IMR-90 (cell line): Measurements from ENCODE around the gene RERE.

ENCODE experiments used
- BHLHE40 ChIP-seq: fragments of 150-350 bp; IDR thresholded peaks from 2 replicates; pipeline ENCODE4 v1.6.1; 2016; ENCODE audit warnings: mild to moderate bottlenecking, low read depth, low read length
- MAFK ChIP-seq: IDR thresholded peaks from 2 replicates; pipeline ENCODE4 v1.6.1; 2012; ENCODE audit warnings: low read depth, low read length, improper control_type of control experiment
- MAZ ChIP-seq: IDR thresholded peaks from 2 replicates; pipeline ENCODE4 v1.6.1; 2012; ENCODE audit warnings: low read depth, mild to moderate bottlenecking, low read length, improper control_type of control experiment, moderate library complexity, borderline replicate concordance
- MXI1 ChIP-seq: IDR thresholded peaks from 2 replicates; pipeline ENCODE4 v1.6.1; 2012; ENCODE audit warnings: low read depth, mild to moderate bottlenecking, low read length, moderate library complexity, borderline replicate concordance
- NFE2L2 ChIP-seq: fragments of 150-350 bp; IDR thresholded peaks from 2 replicates; pipeline ENCODE4 v1.6.1; 2016; ENCODE audit warnings: low read depth, mild to moderate bottlenecking, low read length
- POLR2A ChIP-seq: IDR thresholded peaks from 2 replicates; pipeline ENCODE4 v1.6.1; 2012; ENCODE audit warnings: mild to moderate bottlenecking, low read depth, low read length
- RAD21 ChIP-seq: IDR thresholded peaks from 2 replicates; pipeline ENCODE4 v1.6.1; 2012; ENCODE audit warnings: low read length, improper control_type of control experiment
- SMC3 ChIP-seq: fragments of 150-350 bp; IDR thresholded peaks from 2 replicates; pipeline ENCODE4 v1.6.1; 2016; ENCODE audit warnings: low read depth, mild to moderate bottlenecking, antibody characterized with exemption, low read length, moderate library complexity
- TF ChIP-seq, protein P1 (sequence below): conservative IDR thresholded peaks from 2 replicates; pipeline ENCODE4 v1.5.1; 2012; ENCODE audit warnings: mild to moderate bottlenecking, low read depth, low read length, improper control_type of control experiment
- TF ChIP-seq, protein P2 (sequence below): fragments of 150-350 bp; IDR thresholded peaks from 2 replicates; pipeline ENCODE4 v1.6.1; 2017; ENCODE audit warnings: mild to moderate bottlenecking, antibody characterized with exemption, low read length, low read depth

DNA sequence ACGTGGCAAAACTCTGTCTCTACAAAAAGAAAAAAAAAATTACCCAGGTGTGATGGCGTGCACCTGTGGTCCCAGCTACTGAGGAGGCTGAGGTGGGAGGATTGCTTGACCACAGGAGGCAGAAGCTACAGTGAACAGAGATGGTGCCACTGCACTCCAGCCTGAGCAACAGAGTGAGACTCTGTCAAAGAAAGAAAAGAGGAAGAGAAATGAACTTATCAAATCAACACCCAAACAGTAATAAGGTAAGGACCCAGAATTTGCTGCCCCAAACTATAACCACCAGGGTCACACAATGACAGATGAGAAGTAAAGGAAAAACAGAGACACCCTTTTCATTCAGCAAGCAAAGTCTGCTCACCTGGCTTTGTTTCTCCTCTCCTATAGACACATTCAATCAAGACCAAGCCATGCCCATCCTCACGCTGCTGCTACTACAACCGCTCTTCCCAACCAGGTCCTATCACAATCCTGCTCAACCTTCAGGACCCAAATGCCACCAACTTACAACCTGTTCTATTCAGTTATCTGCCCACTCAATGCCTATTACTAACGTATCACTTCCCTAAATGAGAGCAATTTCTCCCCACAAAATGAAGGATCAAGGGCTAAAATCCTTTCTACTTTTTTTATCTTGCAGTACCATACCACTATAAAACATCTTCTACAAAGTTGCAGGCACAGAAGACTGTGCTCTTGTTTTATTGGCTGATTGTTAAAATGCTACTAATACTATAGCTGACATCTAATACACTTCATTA is 183.5 kb downstream of the RERE start:
- TF ChIP-seq, protein P1, sequence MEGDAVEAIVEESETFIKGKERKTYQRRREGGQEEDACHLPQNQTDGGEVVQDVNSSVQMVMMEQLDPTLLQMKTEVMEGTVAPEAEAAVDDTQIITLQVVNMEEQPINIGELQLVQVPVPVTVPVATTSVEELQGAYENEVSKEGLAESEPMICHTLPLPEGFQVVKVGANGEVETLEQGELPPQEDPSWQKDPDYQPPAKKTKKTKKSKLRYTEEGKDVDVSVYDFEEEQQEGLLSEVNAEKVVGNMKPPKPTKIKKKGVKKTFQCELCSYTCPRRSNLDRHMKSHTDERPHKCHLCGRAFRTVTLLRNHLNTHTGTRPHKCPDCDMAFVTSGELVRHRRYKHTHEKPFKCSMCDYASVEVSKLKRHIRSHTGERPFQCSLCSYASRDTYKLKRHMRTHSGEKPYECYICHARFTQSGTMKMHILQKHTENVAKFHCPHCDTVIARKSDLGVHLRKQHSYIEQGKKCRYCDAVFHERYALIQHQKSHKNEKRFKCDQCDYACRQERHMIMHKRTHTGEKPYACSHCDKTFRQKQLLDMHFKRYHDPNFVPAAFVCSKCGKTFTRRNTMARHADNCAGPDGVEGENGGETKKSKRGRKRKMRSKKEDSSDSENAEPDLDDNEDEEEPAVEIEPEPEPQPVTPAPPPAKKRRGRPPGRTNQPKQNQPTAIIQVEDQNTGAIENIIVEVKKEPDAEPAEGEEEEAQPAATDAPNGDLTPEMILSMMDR: no peak
- TF ChIP-seq POLR2A: no peak
- no peak for TF ChIP-seq SMC3
- TF ChIP-seq RAD21: no peak
- no peak for TF ChIP-seq MXI1
- TF ChIP-seq NFE2L2: no peak
- TF ChIP-seq, protein P2, sequence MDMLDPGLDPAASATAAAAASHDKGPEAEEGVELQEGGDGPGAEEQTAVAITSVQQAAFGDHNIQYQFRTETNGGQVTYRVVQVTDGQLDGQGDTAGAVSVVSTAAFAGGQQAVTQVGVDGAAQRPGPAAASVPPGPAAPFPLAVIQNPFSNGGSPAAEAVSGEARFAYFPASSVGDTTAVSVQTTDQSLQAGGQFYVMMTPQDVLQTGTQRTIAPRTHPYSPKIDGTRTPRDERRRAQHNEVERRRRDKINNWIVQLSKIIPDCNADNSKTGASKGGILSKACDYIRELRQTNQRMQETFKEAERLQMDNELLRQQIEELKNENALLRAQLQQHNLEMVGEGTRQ: no peak
- no peak for TF ChIP-seq MAFK
- TF ChIP-seq MAZ: no peak
- no peak for TF ChIP-seq BHLHE40
